ENCODE results near the gene PYROXD2.

PYROXD2 gene

DNA sequence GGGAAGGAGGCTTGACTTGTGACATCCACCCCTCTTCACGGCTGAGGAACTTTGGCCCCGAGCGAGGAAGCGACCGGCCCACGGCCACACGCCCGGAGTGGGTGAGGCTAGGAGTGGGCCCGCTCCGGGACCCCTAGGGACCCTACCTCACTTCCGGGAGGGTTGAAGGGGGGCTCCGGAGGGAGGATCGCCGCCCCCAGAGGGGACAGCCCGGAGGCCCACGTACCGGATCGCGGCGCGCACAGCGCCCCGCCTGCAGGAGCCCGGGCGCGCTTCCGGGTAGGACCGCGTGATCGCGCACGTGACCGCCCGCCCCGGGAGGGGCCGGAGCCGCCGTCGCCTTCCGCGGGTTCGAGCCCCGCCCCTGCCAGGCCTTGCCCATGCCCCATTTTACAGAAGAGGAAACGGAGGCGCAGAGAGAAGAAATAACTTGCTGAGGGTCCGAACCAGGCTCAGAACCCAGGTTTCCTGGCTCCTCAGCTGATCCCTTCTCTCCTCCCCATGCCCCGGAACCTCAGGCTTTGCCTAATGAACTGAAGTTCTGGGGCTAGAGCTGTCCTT is 31.8 kb upstream of the PYROXD2 start, which contains the start of gene HPS1:
TSS of gene HPS1 (minus strand) at position 275 of the 561 bp plus-strand sequence. CDS start 3,695 bp downstream, outside the sequence.
- TF ChIP-seq GATA3 (IDR thresholded peaks at IDR 0.05; ENCODE audit: low read depth, low read length): no peak

DNA sequence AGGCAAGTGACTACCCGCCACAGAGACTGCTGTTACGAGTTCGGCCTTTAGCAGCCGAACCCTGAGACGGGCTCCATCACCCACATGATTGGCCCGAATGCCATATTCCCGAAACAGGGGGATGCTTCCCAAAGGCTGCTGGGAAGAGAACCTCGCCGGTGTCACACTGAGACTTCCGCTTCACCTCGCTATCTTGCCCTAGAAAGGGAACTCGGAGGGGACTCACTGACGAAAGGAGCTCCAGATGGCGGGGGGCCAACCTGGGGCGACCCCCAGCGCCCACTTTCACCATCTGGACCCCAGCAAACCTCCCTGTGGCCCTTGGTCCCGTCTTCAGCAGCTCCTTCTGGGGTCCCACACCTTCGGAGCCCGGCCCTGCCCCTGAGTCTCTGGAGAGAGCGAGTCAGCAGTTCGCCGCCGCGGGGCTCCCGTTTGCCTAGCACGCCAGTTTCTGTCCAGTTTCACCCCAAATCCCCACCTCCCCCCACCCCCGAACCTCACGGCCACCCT is 31.2 kb upstream of the PYROXD2 start:
- TF ChIP-seq GATA2 (IDR thresholded peaks at IDR 0.05; ENCODE audit: low read depth, low read length): no peak
- TF ChIP-seq GATA3 (IDR thresholded peaks at IDR 0.05; ENCODE audit: low read depth, low read length): no peak

DNA sequence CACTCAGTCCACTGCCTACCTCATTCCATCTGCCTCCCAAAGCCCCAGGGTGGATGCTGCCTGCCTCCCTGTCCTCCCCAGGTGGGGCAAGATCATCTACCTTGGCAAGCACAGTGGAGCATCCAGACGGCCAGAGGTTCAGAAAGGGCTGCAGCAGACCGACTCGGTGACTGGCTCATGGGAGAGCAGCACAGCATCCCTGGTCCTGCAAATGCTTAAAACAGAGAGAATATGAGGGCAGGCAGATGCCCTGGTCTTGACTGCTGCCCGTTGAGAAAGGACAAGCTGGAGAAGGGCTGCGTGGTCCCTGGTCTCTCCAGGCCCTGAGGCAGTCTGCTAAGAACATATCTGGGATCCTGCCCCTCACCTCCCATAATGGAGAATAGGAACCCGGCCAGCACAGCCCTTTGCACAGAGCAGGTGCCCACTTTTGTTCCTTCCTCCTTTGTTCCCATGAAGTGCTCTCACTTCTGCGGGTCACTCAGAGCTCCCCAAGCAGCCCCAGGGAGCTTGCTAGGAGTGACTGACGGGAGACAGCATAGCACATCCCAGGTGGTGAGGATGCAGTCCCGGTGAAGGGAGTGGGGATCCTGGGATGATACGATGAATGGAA is 30.3 kb upstream of the PYROXD2 start:
- TF ChIP-seq GATA3 (IDR thresholded peaks at IDR 0.05; ENCODE audit: low read depth, low read length) (no peak), GATA2 (IDR thresholded peaks at IDR 0.05; ENCODE audit: low read depth, low read length) (no peak)

DNA sequence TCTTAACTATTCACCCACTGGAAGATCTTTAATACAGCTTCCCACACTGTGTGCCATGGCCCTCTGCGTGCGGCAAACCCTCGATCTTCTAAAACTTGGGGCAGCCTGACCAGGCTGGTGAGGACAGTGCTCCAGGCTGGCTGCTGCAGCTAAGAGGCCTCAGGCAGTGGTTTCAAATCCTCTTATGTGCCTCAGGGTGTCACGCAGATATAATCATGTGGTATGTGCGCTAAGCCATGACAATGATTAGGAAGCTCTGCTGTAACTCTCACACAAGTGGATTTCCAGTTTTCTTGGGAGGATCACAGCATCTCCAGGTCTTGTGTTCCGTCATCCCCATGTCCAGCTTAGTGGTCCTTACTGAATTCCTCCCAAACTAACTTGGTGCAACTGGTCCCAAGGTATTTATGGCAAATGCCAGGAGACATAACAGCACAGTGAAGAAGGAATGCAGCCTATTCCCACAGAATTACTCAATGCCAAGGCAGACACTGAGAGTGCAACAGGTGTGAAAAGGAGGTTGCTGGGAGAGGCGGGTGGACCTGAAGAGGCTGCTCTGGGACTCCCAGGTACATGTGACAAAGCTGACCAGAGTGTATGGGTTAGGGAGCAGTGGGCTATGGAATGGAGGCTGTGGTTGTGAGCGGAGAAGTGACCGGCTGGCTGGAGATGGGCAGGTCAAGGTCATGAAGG is 29.5 kb upstream of the PYROXD2 start:
- TF ChIP-seq GATA3 (IDR thresholded peaks at IDR 0.05; ENCODE audit: low read depth, low read length) (no peak), GATA2 (IDR thresholded peaks at IDR 0.05; ENCODE audit: low read depth, low read length) (no peak)

DNA sequence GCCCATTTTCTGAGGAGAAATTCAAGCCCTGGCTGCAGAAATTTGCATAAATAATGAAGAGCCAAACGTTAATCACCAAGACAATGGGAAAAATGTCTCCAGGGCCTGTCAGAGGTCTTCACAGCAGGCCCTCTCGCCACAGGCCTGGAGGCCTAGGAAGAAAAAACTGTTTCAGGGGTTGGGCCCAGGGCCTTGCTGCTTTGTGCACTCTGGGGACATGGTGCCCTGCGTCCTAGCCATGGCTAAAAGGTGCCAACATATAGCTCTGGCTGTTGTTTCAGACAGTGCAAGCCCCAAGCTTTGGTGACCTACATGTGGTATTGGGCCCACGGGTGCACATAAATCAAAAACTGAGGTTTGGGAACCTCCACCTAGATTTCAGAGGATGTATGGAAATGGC is 23.7 kb upstream of the PYROXD2 start:
- TF ChIP-seq GATA2 (IDR thresholded peaks at IDR 0.05; ENCODE audit: low read depth, low read length) (no peak), GATA3 (IDR thresholded peaks at IDR 0.05; ENCODE audit: low read depth, low read length) (no peak)

DNA sequence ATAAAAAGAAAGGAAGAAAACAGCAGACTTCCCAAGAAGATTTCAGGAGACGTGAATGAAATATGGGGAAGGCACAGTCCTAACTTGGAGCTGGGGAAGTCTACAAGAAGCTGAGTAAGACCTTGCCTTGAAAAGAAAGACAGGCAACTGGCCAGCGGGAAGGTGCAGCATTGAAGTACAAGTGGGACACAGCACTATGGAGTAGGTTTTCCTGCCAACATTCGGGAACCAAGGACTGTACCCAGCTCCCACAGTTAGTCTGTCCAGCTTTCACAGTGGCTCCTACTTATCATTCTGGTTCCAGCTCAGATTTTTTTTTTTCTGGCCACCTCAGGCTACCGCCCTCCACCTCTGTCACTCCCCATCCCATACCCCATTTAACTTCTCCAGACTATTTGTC is 21.7 kb upstream of the PYROXD2 start:
- TF ChIP-seq GATA2 (IDR thresholded peaks at IDR 0.05; ENCODE audit: low read depth, low read length): no peak
- no peak for TF ChIP-seq GATA3 (IDR thresholded peaks at IDR 0.05; ENCODE audit: low read depth, low read length)

DNA sequence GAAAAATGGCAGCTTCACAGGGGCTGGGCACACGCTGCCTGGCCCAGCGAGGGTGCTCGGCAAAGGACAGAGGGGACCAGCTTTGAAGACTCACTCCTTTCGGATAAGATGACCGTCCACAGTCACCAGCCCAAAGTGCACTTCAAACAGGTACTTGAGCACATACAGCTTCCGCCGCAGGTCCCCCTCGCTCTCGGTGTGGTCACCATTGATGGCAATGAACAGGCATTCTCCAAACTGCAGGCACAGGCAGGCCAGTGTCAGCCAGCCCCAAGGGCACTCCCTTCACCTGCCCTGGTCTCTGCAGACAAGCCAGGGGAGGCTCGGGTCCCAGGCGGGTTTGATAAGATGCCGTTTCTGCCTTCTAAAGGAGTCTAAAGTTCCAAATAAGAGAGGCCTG is 20.2 kb upstream of the PYROXD2 start:
- TF ChIP-seq GATA3 (IDR thresholded peaks at IDR 0.05; ENCODE audit: low read depth, low read length): no peak
- no peak for TF ChIP-seq GATA2 (IDR thresholded peaks at IDR 0.05; ENCODE audit: low read depth, low read length)

DNA sequence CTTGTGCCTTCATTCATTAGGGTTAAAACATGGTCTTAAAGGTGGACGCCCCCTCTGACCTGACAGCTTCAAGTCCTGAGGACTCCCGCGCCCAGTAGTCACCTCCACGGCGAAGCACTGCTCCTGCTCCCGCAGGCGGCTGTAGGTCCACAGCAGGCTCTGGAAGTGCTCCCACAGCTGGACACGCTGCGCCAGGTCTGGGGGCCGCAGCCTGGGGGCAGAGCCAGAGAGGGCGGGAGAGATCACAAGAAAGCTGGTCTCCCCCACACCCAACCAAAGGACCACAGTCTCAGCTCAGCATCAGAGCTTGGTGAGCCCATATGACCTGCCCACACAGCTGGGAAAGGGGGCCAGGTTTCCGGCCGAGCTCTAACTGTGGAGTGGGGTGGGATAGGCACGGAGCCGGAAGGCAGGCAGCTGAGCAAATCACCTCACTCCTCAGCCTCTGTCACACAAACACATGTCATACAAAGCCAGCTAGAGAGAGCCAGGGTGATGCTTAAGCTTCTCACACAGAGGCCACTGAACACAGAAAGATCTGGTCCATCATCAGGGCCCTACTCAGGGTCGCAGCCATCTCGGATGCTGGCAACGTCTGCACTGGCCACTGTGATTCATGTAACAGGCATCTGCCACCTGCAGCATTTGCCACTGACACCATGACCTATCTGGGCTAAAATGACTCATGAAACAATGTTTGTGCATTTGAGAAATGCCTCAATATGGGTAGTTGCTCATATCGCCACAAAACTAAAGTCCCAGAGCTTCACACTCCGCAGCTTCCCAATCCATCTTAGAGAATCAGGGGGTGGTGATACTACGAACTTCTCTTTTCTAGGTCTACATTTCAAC is 19.1 kb upstream of the PYROXD2 start:
- TF ChIP-seq GATA3 (IDR thresholded peaks at IDR 0.05; ENCODE audit: low read depth, low read length): no peak
- no peak for TF ChIP-seq GATA2 (IDR thresholded peaks at IDR 0.05; ENCODE audit: low read depth, low read length)

DNA sequence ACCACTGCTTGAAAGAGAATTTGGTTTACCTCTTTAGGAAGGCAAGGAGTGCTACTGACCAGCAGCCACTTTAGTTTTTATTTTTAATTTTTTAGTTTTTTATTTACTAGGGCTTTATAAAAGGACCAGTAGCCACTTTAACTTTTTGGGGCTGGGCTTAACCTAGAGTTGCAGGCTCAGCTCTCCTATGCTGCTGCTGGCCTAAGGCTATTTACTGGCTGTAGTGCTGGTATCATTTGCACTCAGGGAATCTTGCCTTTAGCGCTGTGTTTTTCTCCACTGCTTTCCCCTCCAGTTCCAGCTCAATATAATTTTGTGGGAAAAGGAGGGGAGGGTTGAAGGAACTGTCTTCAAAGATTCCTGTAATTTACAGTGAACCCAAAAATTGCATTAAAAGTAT is 18.4 kb upstream of the PYROXD2 start:
- TF ChIP-seq GATA2 (IDR thresholded peaks at IDR 0.05; ENCODE audit: low read depth, low read length) (no peak), GATA3 (IDR thresholded peaks at IDR 0.05; ENCODE audit: low read depth, low read length) (no peak)

DNA sequence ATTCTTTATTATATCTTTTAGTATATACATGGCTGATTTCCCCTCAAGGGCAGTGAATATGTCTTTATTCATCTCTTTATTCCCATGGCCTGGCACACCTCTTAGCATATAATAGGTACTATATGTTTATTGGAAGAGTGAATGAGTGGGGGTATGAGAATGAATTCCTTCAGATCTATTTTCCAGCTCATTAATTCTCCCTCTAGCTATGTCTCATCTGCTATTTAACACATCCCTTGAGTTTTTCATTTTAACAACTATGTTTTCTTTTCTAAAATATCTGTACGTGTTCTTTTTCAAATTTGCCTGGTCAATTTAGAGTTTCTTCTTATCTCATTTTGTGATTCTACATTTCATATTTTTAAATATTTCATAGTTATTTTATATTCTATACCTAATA is 17.3 kb upstream of the PYROXD2 start:
- TF ChIP-seq GATA2 (IDR thresholded peaks at IDR 0.05; ENCODE audit: low read depth, low read length) (no peak), GATA3 (IDR thresholded peaks at IDR 0.05; ENCODE audit: low read depth, low read length) (no peak)

DNA sequence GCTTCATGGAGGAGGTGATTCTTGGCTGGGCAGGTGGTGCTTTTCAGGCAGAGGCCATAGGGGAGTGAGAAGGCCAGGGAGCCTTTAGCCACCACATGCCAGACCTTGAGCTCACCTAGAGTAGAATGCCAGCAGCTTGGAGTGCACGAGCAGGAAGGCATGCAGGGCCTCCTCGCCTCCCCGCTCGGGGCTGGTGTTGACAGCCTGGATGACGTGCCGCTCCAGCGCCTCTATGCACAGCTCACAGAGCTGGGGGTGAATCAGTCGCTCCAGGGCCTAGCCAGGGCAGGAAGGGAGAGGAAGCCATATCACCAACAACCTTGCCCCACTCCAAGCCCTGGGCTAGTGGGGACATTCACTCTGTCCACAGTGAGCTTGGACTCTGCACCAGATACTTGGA is 16.0 kb upstream of the PYROXD2 start:
- TF ChIP-seq GATA2 (IDR thresholded peaks at IDR 0.05; ENCODE audit: low read depth, low read length) (no peak), GATA3 (IDR thresholded peaks at IDR 0.05; ENCODE audit: low read depth, low read length) (no peak)

DNA sequence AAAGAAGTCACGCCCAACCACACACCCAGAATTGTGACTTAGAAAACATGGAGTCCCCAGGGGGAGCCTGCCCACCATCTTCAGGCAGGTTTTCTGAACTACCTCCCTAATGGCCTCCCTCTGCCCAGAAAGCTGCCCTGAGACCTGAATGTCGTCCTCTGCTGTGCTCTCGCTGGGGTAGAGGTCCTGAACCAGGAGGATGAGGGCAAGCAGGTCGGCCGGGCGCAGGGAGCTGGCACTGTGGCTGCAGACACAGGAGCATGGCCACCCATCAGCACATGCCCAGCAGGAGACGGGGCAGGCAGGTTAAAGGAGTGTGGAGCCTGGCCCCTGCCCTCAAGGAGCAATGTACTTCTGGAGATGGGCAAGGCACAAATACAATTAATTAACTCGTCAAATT is 15.4 kb upstream of the PYROXD2 start:
- TF ChIP-seq GATA2 (IDR thresholded peaks at IDR 0.05; ENCODE audit: low read depth, low read length) (no peak), GATA3 (IDR thresholded peaks at IDR 0.05; ENCODE audit: low read depth, low read length) (no peak)

DNA sequence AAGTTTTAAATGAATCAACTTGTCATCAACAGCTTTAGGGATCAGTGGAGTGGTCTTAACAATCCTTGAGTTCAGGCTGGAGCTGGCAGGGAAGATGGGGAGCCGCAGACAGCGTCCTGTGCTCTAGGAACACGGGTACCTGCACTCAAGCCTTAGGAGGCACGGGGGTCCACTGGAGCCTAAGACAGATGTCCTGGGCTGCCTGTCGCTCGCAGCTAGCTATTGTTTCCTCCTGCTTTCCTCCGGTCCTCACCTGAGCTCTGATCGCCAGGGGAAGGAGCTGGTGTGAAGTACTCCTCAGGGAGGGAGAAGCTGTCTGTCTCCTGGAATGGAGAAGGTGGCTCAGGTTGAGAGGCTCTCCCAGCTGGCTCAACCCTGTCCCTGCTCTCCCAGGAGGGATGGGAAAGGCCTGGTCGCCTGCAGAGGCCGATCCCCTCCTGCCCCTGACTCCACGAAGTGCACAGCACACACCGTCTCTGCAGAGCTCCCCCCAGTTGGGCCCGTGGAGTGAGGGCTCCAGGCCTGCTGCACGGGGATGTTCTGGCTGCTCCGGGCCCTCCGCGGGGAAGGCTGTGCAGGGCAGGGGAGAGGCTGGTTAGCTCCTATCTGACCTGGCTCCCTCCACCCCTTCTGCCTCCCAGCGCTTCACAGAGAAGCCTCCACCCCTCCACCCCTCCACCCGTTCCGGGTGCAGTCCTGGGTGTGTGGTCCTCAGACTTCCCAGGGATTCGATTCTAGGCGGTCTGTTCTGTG is 14.5 kb upstream of the PYROXD2 start:
- no peak for TF ChIP-seq GATA2 (IDR thresholded peaks at IDR 0.05; ENCODE audit: low read depth, low read length)
